PC-9 (cell line): Measurements from ENCODE around the gene ANKRD35.

ENCODE experiments used
- EZH2 ChIP-seq: fragments of 200-600 bp; sonication (generic); IDR thresholded peaks from 2 replicates; pipeline ENCODE4 v1.8.0; 2017; ENCODE audit warnings: antibody characterized with exemption, low read depth
- TF ChIP-seq, protein P1 (sequence below): fragments of 200-600 bp; sonication (generic); conservative IDR thresholded peaks from 2 replicates; pipeline ENCODE4 v1.6.1; 2017; ENCODE audit warnings: mixed run types, antibody characterized with exemption, mild to moderate bottlenecking, moderate library complexity

DNA sequence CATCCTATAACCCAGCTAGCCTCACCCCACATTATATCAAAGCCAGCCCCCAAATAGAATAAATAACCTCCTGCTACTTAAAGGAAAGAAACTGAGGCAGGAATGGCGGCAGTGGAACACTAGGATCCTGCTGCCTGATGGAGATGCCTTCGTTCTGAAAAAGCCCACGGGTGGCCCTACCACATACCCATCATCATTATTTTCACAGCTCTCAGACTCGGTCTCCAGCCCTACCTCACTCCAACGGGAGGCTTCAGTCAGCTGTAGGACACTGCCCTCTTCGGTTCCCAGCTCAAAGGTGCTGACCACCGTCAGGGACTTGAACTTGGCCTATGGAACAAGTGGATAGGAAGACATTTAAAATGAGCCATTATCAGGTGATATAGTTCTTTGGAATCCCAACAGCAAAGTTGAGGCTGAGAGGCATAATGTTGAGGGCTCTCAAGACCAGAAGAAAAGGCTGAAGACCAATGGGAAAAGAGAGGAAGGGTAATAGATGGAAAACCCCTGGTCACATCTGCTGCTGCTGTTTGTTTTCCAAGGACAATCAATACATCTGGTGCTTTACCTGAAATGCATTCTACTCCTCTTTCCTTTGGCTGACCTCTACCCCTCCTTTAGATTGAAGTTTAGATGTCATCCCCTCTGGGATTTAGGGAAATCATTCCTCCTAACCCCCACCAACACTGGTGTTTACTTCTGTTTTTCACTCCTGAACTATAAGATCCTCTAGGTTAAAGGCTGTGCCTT lies 7.8 kb upstream of the ANKRD35 start:
- TF ChIP-seq, protein P1, sequence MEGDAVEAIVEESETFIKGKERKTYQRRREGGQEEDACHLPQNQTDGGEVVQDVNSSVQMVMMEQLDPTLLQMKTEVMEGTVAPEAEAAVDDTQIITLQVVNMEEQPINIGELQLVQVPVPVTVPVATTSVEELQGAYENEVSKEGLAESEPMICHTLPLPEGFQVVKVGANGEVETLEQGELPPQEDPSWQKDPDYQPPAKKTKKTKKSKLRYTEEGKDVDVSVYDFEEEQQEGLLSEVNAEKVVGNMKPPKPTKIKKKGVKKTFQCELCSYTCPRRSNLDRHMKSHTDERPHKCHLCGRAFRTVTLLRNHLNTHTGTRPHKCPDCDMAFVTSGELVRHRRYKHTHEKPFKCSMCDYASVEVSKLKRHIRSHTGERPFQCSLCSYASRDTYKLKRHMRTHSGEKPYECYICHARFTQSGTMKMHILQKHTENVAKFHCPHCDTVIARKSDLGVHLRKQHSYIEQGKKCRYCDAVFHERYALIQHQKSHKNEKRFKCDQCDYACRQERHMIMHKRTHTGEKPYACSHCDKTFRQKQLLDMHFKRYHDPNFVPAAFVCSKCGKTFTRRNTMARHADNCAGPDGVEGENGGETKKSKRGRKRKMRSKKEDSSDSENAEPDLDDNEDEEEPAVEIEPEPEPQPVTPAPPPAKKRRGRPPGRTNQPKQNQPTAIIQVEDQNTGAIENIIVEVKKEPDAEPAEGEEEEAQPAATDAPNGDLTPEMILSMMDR: no peak
- no peak for TF ChIP-seq EZH2
